Keratinocyte (primary cell): Measurements from ENCODE around the gene COQ8A. TPM values are rescaled to one million over a fixed set of nuclear protein-coding genes. Genes with fewer than 3 reads are reported as not detected.
"Not testable (repeated sequence)": the region's sequence is repeated elsewhere in the genome, so short reads cannot be mapped to it uniquely, and the experiment has no call there.

Experiments
- DNase-seq: peaks from one replicate; pipeline ENCODE4 v3.0.0-alpha.2; 2011; ENCODE audit warnings: low read depth, missing footprints, low spot score
- FAIRE-seq: peaks from 2 replicates; lab custom pipeline; 2011; peaks lifted over from hg19 to GRCh38; lab: Jason Lieb, UNC
- H2AFZ ChIP-seq: 2 replicates; pipeline ENCODE4 v1.6.0; 2012; ENCODE audit warnings: low read length, control low read depth, inconsistent platforms; ENCODE audit not compliant: control insufficient read depth
- H3K27ac ChIP-seq: 2 replicates; pipeline ENCODE4 v1.5.1; 2011; ENCODE audit warnings: low read length; ENCODE audit not compliant: control insufficient read depth, insufficient read depth
- H3K27me3 ChIP-seq: 3 replicates; pipeline ENCODE4 v1.6.0; 2011; ENCODE audit warnings: low read length; ENCODE audit not compliant: control insufficient read depth, insufficient read depth; ENCODE audit errors: extremely low read depth
- H3K36me3 ChIP-seq, 2 experiments: 2 replicates in 1 of 2; 3 replicates in 1 of 2; pipeline ENCODE4 v1.5.1; 2011; ENCODE audit warnings: low read length in 2 of 2, mild to moderate bottlenecking in 1 of 2; ENCODE audit not compliant: control insufficient read depth in 2 of 2, insufficient read depth in 2 of 2; ENCODE audit errors: extremely low read depth in 1 of 2
- H3K4me1 ChIP-seq: 3 replicates; pipeline ENCODE4 v1.5.1; 2011; ENCODE audit warnings: low read length; ENCODE audit not compliant: control insufficient read depth, insufficient read depth; ENCODE audit errors: extremely low read depth
- H3K4me2 ChIP-seq: 3 replicates; pipeline ENCODE4 v1.6.0; 2011; ENCODE audit warnings: low read depth, low read length; ENCODE audit not compliant: control insufficient read depth, insufficient read depth; ENCODE audit errors: extremely low read depth
- H3K4me3 ChIP-seq, 3 experiments: fragments of 200-600 bp in 1 of 3; sonication (generic) in 1 of 3; 2 replicates in 2 of 3; 3 replicates in 1 of 3; pipeline ENCODE4 v1.5.1; 2011 to 2016; ENCODE audit warnings: low read length in 3 of 3, mild to moderate bottlenecking in 3 of 3, control low read depth in 2 of 3, inconsistent platforms in 1 of 3, low read depth in 1 of 3, mixed read lengths in 1 of 3, mixed run types in 1 of 3, moderate library complexity in 1 of 3; ENCODE audit not compliant: control insufficient read depth in 2 of 3, insufficient read depth in 2 of 3; ENCODE audit errors: extremely low read depth in 1 of 3
- H3K79me2 ChIP-seq: 2 replicates; pipeline ENCODE4 v1.6.0; 2012; ENCODE audit warnings: low read length; ENCODE audit not compliant: control insufficient read depth, insufficient read depth
- H3K9ac ChIP-seq: 3 replicates; pipeline ENCODE4 v1.6.0; 2011; ENCODE audit warnings: low read length; ENCODE audit not compliant: control insufficient read depth, insufficient read depth; ENCODE audit errors: extremely low read depth
- H3K9me1 ChIP-seq: 3 replicates; pipeline ENCODE4 v1.6.0; 2011; ENCODE audit warnings: low read length; ENCODE audit not compliant: control insufficient read depth, insufficient read depth; ENCODE audit errors: extremely low read depth
- H3K9me3 ChIP-seq: 2 replicates; pipeline ENCODE4 v1.5.1; 2012; ENCODE audit warnings: low read depth, low read length; ENCODE audit not compliant: control insufficient read depth
- H4K20me1 ChIP-seq: 3 replicates; pipeline ENCODE4 v1.6.0; 2011; ENCODE audit warnings: low read length; ENCODE audit not compliant: control insufficient read depth, insufficient read depth; ENCODE audit errors: extremely low read depth
- CTCF ChIP-seq, 3 experiments: IDR thresholded peaks in 1 of 3; conservative IDR thresholded peaks in 1 of 3; optimal IDR thresholded peaks in 1 of 3; 2 replicates in 2 of 3; 3 replicates in 1 of 3; pipeline versions ENCODE3 to v1.5.1; 2011; ENCODE audit warnings: low read length in 3 of 3, mild to moderate bottlenecking in 3 of 3, moderate library complexity in 2 of 3, control low read depth in 1 of 3, inconsistent platforms in 1 of 3; ENCODE audit not compliant: insufficient read depth in 2 of 3; ENCODE audit errors: extremely low read depth in 1 of 3
- EZH2 ChIP-seq: IDR thresholded peaks from one replicate; pipeline ENCODE4 v1.6.1; 2012; ENCODE audit warnings: inconsistent platforms, mild to moderate bottlenecking, low read length, moderate library complexity
- dilution Hi-C: fragments of 300-500 bp; cut with MboI; formaldehyde crosslinking; loops from one replicate; pipeline ENCODE4 v1.7.0; 2020; ENCODE audit warnings: low sequenced_read_pairs; ENCODE audit not compliant: extremely low pct_ligation_motif_present
- polyA plus RNA-seq, 5 experiments: library from polyadenylated mRNA; depleted of rRNA in 3 of 5; stranded (reverse) in 3 of 5; stranded (forward) in 1 of 5; unstranded in 1 of 5; fragments of >200 nt; gene quantifications; 1 replicate in 1 of 5; 2 replicates in 3 of 5; 3 replicates in 1 of 5; pipeline versions ENCODE4 v1.2.1 to v1.2.3, GENCODE V29; 2011 to 2012; ENCODE audit warnings: missing spikeins in 2 of 5, low read depth in 1 of 5, low replicate concordance in 1 of 5

COQ8A gene
- polyA plus RNA-seq, 1 donor (not counting 4 experiments of a cell fraction or from before 2014, with no cell fraction given) = 3.8 TPM

- no peak for FAIRE-seq
- Histone ChIP-seq H4K20me1 (no peaks in the 10 kb centered on the region), H3K9me1 (no peaks in the 10 kb centered on the region), H3K9ac (no peak overlapping the region), H3K36me3 (no peaks in the 10 kb centered on the region), H2AFZ (no peak overlapping the region), H3K4me2 (no peak overlapping the region), H3K27ac (no peak overlapping the region), H3K4me1 (no peaks in the 10 kb centered on the region), H3K27me3 (no peaks in the 10 kb centered on the region), H3K9me3 (no peaks in the 10 kb centered on the region), H3K4me3 (no peak overlapping the region), H3K79me2 (no peaks in the 10 kb centered on the region)
- no peak for DNase-seq
- TF ChIP-seq CTCF (optimal IDR thresholded peaks at IDR 0.05 in 1 of 3, IDR thresholded peaks at IDR 0.05 in 1 of 3, conservative IDR thresholded peaks at IDR 0.05 in 1 of 3; ENCODE audit: extremely low read depth in 1 of 3, insufficient read depth in 2 of 3, low read length in 3 of 3) = no peak
- TF ChIP-seq EZH2 = no peak
- dilution Hi-C loops = no loop called here
Observed at GRCh38 chr1:226920446-226920894, 19.6 kb upstream of the COQ8A start.

- dilution Hi-C loops = no loop called here
- no peaks in the 10 kb centered on the region for H3K27me3 ChIP-seq
- no peak for FAIRE-seq
Observed at GRCh38 chr1:226921504-226921903, 18.6 kb upstream of the COQ8A start.

GRCh38 chr1:226929260-226930111 lies 10.6 kb upstream of the COQ8A start:
- H3K27ac ChIP-seq, DNase-seq, H3K9me1 ChIP-seq, FAIRE-seq, H3K4me1 ChIP-seq, dilution Hi-C loops, H3K79me2 ChIP-seq, H3K4me3 ChIP-seq, H3K36me3 ChIP-seq, H3K9me3 ChIP-seq, H3K4me2 ChIP-seq, H3K27me3 ChIP-seq, H2AFZ ChIP-seq, H3K9ac ChIP-seq, H4K20me1 ChIP-seq: not testable (repeated sequence)

More at GRCh38 chr1:226921504-226921903, 18.6 kb upstream of the COQ8A start:
- H2AFZ ChIP-seq = no peak overlapping the region
- H3K27ac ChIP-seq = no peak overlapping the region
- no peak overlapping the region for H3K4me2 ChIP-seq
- H3K9me1 ChIP-seq = no peaks in the 10 kb centered on the region
- no peak for DNase-seq
- no peaks in the 10 kb centered on the region for H3K36me3 ChIP-seq
- H3K4me1 ChIP-seq = no peaks in the 10 kb centered on the region
- H3K4me3 ChIP-seq = no peak overlapping the region
- TF ChIP-seq CTCF (optimal IDR thresholded peaks at IDR 0.05 in 1 of 3, IDR thresholded peaks at IDR 0.05 in 1 of 3, conservative IDR thresholded peaks at IDR 0.05 in 1 of 3; ENCODE audit: extremely low read depth in 1 of 3, insufficient read depth in 2 of 3, low read length in 3 of 3) = no peak
- no peak overlapping the region for H3K9ac ChIP-seq
- no peaks in the 10 kb centered on the region for H4K20me1 ChIP-seq
- no peaks in the 10 kb centered on the region for H3K79me2 ChIP-seq
- H3K9me3 ChIP-seq = no peaks in the 10 kb centered on the region
